Activated CD4-positive, CD25-positive, alpha-beta regulatory T cell treated with anti-CD3 and anti-CD28 coated beads, Interleukin-2, amount 50 U/mL, for 72 hours (primary cell): ENCODE data around the gene IMPA2.
"Not testable (repeated sequence)": the region's sequence is repeated elsewhere in the genome, so short reads cannot be mapped to it uniquely, and the experiment has no call there.

Experiments used
- DNase-seq: peaks from one replicate; pipeline ENCODE4 v3.0.0; 2021

Gene IMPA2

GRCh38 chr18:11963991-11964484 lies 17.3 kb upstream of the IMPA2 start:
- DNase-seq: no peak

- no peak for DNase-seq
Observed at GRCh38 chr18:11969904-11970835, 11.1 kb upstream of the IMPA2 start.

GRCh38 chr18:11970836-11971226 lies 10.5 kb upstream of the IMPA2 start:
- not testable (repeated sequence) for DNase-seq

GRCh38 chr18:11972371-11973174 lies 8.7 kb upstream of the IMPA2 start:
- no peak for DNase-seq

GRCh38 chr18:11974741-11975325 lies 6.5 kb upstream of the IMPA2 start:
- DNase-seq: no peak

GRCh38 chr18:11975723-11976122 lies 5.6 kb upstream of the IMPA2 start:
- no peak for DNase-seq

- no peak for DNase-seq
Observed at GRCh38 chr18:11976315-11977152, 4.8 kb upstream of the IMPA2 start.

GRCh38 chr18:11977153-11977466 lies 4.2 kb upstream of the IMPA2 start:
- no peak for DNase-seq

- no peak for DNase-seq
Observed at GRCh38 chr18:11978956-11979355, 2.4 kb upstream of the IMPA2 start.

GRCh38 chr18:11980163-11980493 lies 1.2 kb upstream of the IMPA2 start:
- no peak for DNase-seq

- no peak for DNase-seq
Observed at GRCh38 chr18:11980494-11981191, 664 bp upstream of the IMPA2 start.

GRCh38 chr18:11981543-11982366 lies 448 bp downstream of the IMPA2 start:
- peak; percentile 49 for DNase-seq

- no peak for DNase-seq
Observed at GRCh38 chr18:11982981-11983380, 1.7 kb downstream of the IMPA2 start.

GRCh38 chr18:11983592-11983991 lies 2.3 kb downstream of the IMPA2 start:
- DNase-seq: no peak

- DNase-seq: no peak
Observed at GRCh38 chr18:11984091-11984490, 2.8 kb downstream of the IMPA2 start.

- DNase-seq: no peak
Observed at GRCh38 chr18:11985586-11985985, 4.3 kb downstream of the IMPA2 start.

GRCh38 chr18:11986061-11986460 lies 4.8 kb downstream of the IMPA2 start:
- DNase-seq: no peak

- DNase-seq: no peak
Observed at GRCh38 chr18:11987527-11987926, 6.2 kb downstream of the IMPA2 start.

- DNase-seq: no peak
Observed at GRCh38 chr18:11989174-11989573, 7.9 kb downstream of the IMPA2 start.

- DNase-seq: no peak
Observed at GRCh38 chr18:11989966-11990380, 8.7 kb downstream of the IMPA2 start.

- no peak for DNase-seq
Observed at GRCh38 chr18:11990539-11990938, 9.2 kb downstream of the IMPA2 start.
